Gastroesophageal sphincter (tissue), 2 donors: ENCODE results near the gene CES1.

Source experiments
- EP300 ChIP-seq: sonication (generic); formaldehyde crosslinking; IDR thresholded peaks from one replicate; pipeline ENCODE4 v1.6.1; 2017; ENCODE audit warnings: antibody characterized with exemption, mild to moderate bottlenecking
- POLR2AphosphoS5 ChIP-seq: sonication (generic); formaldehyde crosslinking; IDR thresholded peaks from one replicate; pipeline ENCODE4 v1.6.1; 2017; ENCODE audit warnings: antibody characterized with exemption

DNA sequence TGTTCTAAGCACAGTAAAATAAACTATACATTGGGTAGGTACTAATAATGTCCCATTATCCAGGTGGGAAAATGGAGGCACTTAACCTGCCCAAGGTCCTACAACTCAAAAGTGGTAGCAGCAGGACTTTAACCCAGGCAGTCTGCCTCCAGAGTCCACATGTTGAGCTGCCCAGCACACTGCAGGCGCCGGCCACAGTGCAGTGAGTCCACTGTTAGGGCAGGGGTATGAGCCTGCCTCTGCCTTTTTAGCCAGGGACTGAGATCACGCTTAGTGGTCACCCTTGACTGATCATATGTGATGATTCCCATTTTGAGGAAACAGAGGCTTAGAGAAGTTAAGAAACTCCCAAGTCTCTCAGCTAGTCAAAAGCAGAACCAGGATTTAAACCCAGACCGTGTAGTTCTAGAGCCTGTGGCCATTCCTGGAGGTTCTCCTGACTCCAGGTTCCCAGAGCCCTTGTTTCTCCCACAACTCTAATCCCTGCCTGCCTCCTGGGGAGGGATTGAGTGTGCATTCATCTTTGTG, 8.4 kb downstream of the CES1 start:
- TF ChIP-seq EP300 (no peak), POLR2AphosphoS5 (no peak)
